Astrocyte (in vitro differentiated cells and primary cell): Measurements from ENCODE around the gene CLEC4A. TPM values are rescaled to one million over a fixed set of nuclear protein-coding genes. Genes with fewer than 3 reads are reported as not detected.
"Not testable (repeated sequence)": the region's sequence is repeated elsewhere in the genome, so short reads cannot be mapped to it uniquely, and the experiment has no call there.

Source experiments
- DNase-seq: peaks from one replicate; pipeline ENCODE4 v3.0.0-alpha.2; 2010; ENCODE audit warnings: low read depth
- FAIRE-seq: peaks from 2 replicates; lab custom pipeline; 2011; peaks lifted over from hg19 to GRCh38; lab: Jason Lieb, UNC
- H2AFZ ChIP-seq: 2 replicates; pipeline ENCODE4 v1.6.0; 2012; ENCODE audit warnings: low read depth, low read length, inconsistent platforms
- H3K27ac ChIP-seq: 2 replicates; pipeline ENCODE4 v1.5.1; 2011; ENCODE audit warnings: low read depth, low read length, inconsistent platforms
- H3K27me3 ChIP-seq: 2 replicates; pipeline ENCODE4 v1.6.0; 2011; ENCODE audit warnings: low read length, inconsistent platforms; ENCODE audit not compliant: insufficient read depth
- H3K36me3 ChIP-seq: 2 replicates; pipeline ENCODE4 v1.5.1; 2011; ENCODE audit warnings: low read length, inconsistent platforms; ENCODE audit not compliant: insufficient read depth
- H3K4me1 ChIP-seq: 2 replicates; pipeline ENCODE4 v1.5.1; 2011; ENCODE audit warnings: low read length, inconsistent platforms; ENCODE audit not compliant: insufficient read depth
- H3K4me2 ChIP-seq: 2 replicates; pipeline ENCODE4 v1.6.0; 2012; ENCODE audit warnings: low read length, inconsistent platforms
- H3K4me3 ChIP-seq: 2 replicates; pipeline ENCODE4 v1.5.1; 2011; ENCODE audit warnings: low read depth, mild to moderate bottlenecking, low read length, inconsistent platforms; ENCODE audit not compliant: insufficient read depth
- H3K79me2 ChIP-seq: 2 replicates; pipeline ENCODE4 v1.6.0; 2012; ENCODE audit warnings: mild to moderate bottlenecking, low read length, inconsistent platforms; ENCODE audit not compliant: insufficient read depth
- H3K9ac ChIP-seq: 2 replicates; pipeline ENCODE4 v1.6.0; 2012; ENCODE audit warnings: mild to moderate bottlenecking, low read length, inconsistent platforms
- H3K9me3 ChIP-seq: 2 replicates; pipeline ENCODE4 v1.5.1; 2012; ENCODE audit warnings: low read depth, mild to moderate bottlenecking, low read length, inconsistent platforms; ENCODE audit not compliant: insufficient read depth
- H4K20me1 ChIP-seq: 2 replicates; pipeline ENCODE4 v1.6.0; 2012; ENCODE audit warnings: low read length, inconsistent platforms; ENCODE audit not compliant: insufficient read depth
- H3K27ac Mint-ChIP-seq: one replicate; pipeline ENCODE4 v1.8.0; 2021; ENCODE audit warnings: mild to moderate bottlenecking, mixed read lengths; ENCODE audit not compliant: unreplicated experiment
- H3K27me3 Mint-ChIP-seq: one replicate; pipeline ENCODE4 v1.8.0; 2021; ENCODE audit warnings: low read depth, mixed read lengths; ENCODE audit not compliant: unreplicated experiment
- H3K36me3 Mint-ChIP-seq: one replicate; pipeline ENCODE4 v1.8.0; 2021; ENCODE audit warnings: low read depth, mixed read lengths; ENCODE audit not compliant: unreplicated experiment
- H3K4me1 Mint-ChIP-seq: one replicate; pipeline ENCODE4 v1.8.0; 2021; ENCODE audit warnings: low read depth, mixed read lengths; ENCODE audit not compliant: unreplicated experiment
- H3K4me3 Mint-ChIP-seq: one replicate; pipeline ENCODE4 v1.8.0; 2021; ENCODE audit warnings: mild to moderate bottlenecking, moderate library complexity, mixed read lengths; ENCODE audit not compliant: unreplicated experiment
- H3K9me3 Mint-ChIP-seq: one replicate; pipeline ENCODE4 v1.8.0; 2021; ENCODE audit warnings: mild to moderate bottlenecking, mixed read lengths; ENCODE audit not compliant: unreplicated experiment
- CTCF ChIP-seq: IDR thresholded peaks from 2 replicates; pipeline ENCODE4 v1.5.1; 2011; ENCODE audit warnings: low read depth, mild to moderate bottlenecking, inconsistent platforms, low read length, moderate library complexity; ENCODE audit not compliant: insufficient read depth
- EZH2 ChIP-seq: IDR thresholded peaks from 2 replicates; pipeline ENCODE4 v1.6.1; 2012; ENCODE audit warnings: mild to moderate bottlenecking, low read length, inconsistent platforms; ENCODE audit not compliant: insufficient read depth
- total RNA-seq: library from RNA; stranded (reverse); gene quantifications from 2 replicates; pipeline ENCODE4 v1.2.1, GENCODE V29; 2021

CLEC4A gene
- total RNA-seq, 1 donor from 2014 or later: 0.32 TPM

GRCh38 chr12:8141647-8142046, 18.2 kb downstream of the CLEC4A start:
- H3K79me2 ChIP-seq, H3K27me3 ChIP-seq, H4K20me1 ChIP-seq, DNase-seq, H3K4me3 ChIP-seq, H3K4me2 ChIP-seq, H3K4me1 Mint-ChIP-seq, H3K36me3 ChIP-seq, H2AFZ ChIP-seq, H3K4me1 ChIP-seq, H3K4me3 Mint-ChIP-seq, H3K9me3 ChIP-seq, H3K27ac Mint-ChIP-seq, H3K27me3 Mint-ChIP-seq, H3K27ac ChIP-seq, FAIRE-seq, H3K9ac ChIP-seq: not testable (repeated sequence)
- Mint-ChIP-seq H3K36me3 (peaks cover 18% of the 10 kb centered on the region), H3K9me3 (peaks cover 16% of the 10 kb centered on the region)

DNA sequence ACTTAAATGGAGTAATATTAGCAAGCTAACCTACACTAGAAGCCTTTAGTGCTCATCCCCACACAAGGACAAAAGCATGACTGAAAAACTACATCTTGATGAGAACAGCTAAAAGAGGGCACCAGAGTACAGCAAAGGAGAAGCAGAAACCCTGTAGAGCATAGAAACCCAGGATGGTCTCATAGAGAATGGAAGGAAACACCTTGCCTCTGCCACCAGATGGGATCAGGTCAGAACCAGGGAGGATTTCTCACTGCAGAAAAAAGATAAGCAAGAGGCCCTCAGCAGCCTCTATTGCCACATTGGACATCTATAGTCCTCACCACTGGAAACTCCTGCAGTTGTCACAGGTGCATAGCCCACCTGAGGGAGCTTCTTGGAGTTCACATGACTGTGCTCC, 19.8 kb downstream of the CLEC4A start:
- Histone ChIP-seq H3K4me3 (no peak overlapping the region), H3K9me3 (no peaks in the 10 kb centered on the region), H3K36me3 (no peaks in the 10 kb centered on the region), H3K4me2 (no peak overlapping the region), H4K20me1 (no peaks in the 10 kb centered on the region), H3K9ac (no peak overlapping the region), H3K79me2 (no peaks in the 10 kb centered on the region), H2AFZ (no peak overlapping the region), H3K27ac (no peak overlapping the region), H3K4me1 (peaks cover 9% of the 10 kb centered on the region), H3K27me3 (no peaks in the 10 kb centered on the region)
- DNase-seq (no peak), FAIRE-seq (no peak)
- H3K27ac Mint-ChIP-seq: no peak overlapping the region
- no peak for TF ChIP-seq EZH2
- TF ChIP-seq CTCF: no peak
- no peak overlapping the region for H3K4me3 Mint-ChIP-seq
- no peaks in the 10 kb centered on the region for H3K4me1 Mint-ChIP-seq
- H3K9me3 Mint-ChIP-seq: peaks cover 18% of the 10 kb centered on the region
- peaks cover 3% of the 10 kb centered on the region for H3K27me3 Mint-ChIP-seq
- H3K36me3 Mint-ChIP-seq: peaks cover 15% of the 10 kb centered on the region

DNA sequence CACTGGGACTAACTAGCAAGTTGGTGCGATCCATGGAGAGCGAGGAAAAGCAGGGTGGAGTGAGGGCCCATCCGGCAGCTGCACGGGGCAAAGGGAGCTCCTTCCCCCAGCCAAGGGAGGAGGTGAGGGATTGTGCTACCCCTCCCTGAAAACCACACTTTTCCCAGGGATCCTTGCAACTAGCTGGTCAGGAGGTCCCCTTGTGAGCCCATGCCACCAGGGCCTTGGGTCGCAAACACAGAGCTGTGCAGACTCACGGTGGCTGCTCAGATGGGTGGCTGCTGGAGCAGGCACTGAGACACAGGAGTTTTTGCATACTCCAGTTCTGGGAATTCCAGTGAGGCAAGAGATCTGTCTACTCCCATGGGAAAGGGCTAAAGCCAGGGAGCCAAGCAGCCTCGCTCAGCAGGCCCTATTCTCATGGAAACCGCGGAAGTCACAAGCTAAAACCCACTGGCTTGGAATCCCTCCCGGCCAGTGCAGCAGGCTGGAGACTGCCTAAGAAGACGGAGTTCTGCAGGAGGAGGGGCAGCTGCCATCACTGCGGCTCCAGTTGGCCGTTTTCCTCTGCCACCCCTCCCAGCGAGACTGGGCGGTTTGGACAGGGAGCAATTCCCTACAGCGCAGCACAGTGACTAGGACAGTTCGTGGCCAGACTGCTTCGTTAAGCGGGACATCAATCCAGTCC, 22.5 kb downstream of the CLEC4A start:
- Histone ChIP-seq H2AFZ (peak overlapping the region; percentile 87), H3K4me1 (peaks cover 9% of the 10 kb centered on the region), H3K27me3 (no peaks in the 10 kb centered on the region), H3K9ac (peak overlapping the region; percentile 51), H3K27ac (peak overlapping the region; percentile 22), H4K20me1 (no peaks in the 10 kb centered on the region), H3K9me3 (no peaks in the 10 kb centered on the region), H3K4me3 (peak overlapping the region; percentile 21), H3K4me2 (peak overlapping the region; percentile 85), H3K36me3 (no peaks in the 10 kb centered on the region), H3K79me2 (no peaks in the 10 kb centered on the region)
- H3K4me3 Mint-ChIP-seq: no peak overlapping the region
- DNase-seq (peak; percentile 93), FAIRE-seq (peak; percentile 49)
- TF ChIP-seq EZH2: no peak
- TF ChIP-seq CTCF: no peak
- peaks cover 3% of the 10 kb centered on the region for H3K27me3 Mint-ChIP-seq
- no peaks in the 10 kb centered on the region for H3K4me1 Mint-ChIP-seq
- peak overlapping the region; percentile 19 for H3K27ac Mint-ChIP-seq
- peaks cover 8% of the 10 kb centered on the region for H3K36me3 Mint-ChIP-seq
- H3K9me3 Mint-ChIP-seq: peaks cover 21% of the 10 kb centered on the region
